ENCODE results near the gene ROCK1. TPM values are rescaled to one million over a fixed set of nuclear protein-coding genes. Genes with fewer than 3 reads are reported as not detected.

Gene ROCK1
- total RNA-seq = 18.1 and 25.1 TPM in 2 replicates

DNA sequence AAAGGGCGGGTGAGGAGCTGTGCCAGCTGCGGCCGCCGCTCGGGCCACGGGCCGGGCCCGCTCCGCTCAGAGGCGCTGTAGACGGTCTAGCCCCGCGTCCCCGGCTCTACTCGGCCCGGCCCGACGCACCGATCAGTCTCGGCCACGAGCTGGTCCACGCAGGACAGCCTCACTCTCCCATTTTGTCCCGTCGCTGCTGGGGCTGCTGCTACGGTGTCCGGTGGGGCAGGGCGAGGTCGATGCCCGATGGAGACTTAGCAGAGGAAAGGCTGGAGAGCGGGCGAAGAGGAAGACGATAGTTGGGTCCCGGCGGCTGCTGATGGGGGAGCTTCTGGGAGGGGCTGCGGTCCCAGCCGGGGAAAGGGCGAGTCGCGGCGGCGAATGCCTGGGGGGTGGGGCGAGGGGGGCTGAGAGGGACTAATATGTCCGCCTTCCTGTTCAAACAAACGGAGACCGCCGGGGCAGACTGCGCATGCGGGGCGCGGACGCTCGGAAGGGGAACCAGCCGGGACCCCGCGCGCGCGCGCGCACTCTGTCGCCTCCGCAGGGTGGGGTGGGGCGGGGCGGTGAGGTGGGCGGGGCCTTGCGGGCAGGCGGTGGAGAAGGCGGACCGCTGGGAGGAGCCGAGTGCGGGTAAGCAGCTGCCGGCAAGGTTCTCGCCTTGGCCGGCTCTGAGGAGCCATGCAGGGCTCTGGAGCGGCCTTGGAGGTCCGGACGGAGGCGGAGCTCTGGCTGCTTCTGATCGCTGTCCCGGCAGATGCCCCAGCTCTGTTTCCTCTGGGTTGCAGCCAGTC lies at the start of gene ROCK1:
Gene ROCK1 (minus strand): TSS at position 468 of the 794 bp plus-strand sequence. CDS start 903 bp downstream, outside the sequence.

Other genes with a start within 250 kb of the ROCK1 start
- gene GREB1L, start 130.4 kb upstream of the ROCK1 start, total RNA-seq = 0.36 and 0.97 TPM in 2 replicates

Measured in cardiac atrium fibroblast (primary cell).